PC-3 (cell line): ENCODE data around the gene NRAP. TPM values are rescaled to one million over a fixed set of nuclear protein-coding genes. Genes with fewer than 3 reads are reported as not detected.

Experiments
- ATAC-seq: fragments of 200-7000 bp; cut with Tn5 transposase; 2 replicates; pipeline ENCODE4 v1.9.1; 2020; ENCODE audit warnings: mild to moderate bottlenecking, moderate library complexity
- BruUV-seq: library from RNA; stranded (reverse); fragments of 400-500 nt; replicated peaks from 2 replicates; lab custom pipeline; 2021; lab: Mats Ljungman, UMichigan
- CTCF ChIA-PET: fragments of 300-600 bp; sonication (Branson Sonifier 250); formaldehyde crosslinking; loops from one replicate; lab custom pipeline; 2022; ENCODE audit warnings: antibody characterized with exemption; lab: Charles Lee
- POLR2A ChIA-PET: fragments of 300-600 bp; sonication (Branson Sonifier 250); formaldehyde crosslinking; loops from one replicate; lab custom pipeline; 2022; ENCODE audit warnings: antibody characterized with exemption; ENCODE audit not compliant: unreplicated experiment; lab: Charles Lee
- DNase-seq: peaks from one replicate; pipeline ENCODE4 v3.0.0-alpha.2; 2015
- H2AFZ ChIP-seq: fragments of 300-600 bp; sonication (generic); 2 replicates; pipeline ENCODE4 v1.6.0; 2016; ENCODE audit warnings: antibody characterized with exemption, low read length
- H3F3A ChIP-seq: fragments of 300-600 bp; sonication (generic); one replicate; pipeline ENCODE4 v1.6.0; 2017; ENCODE audit warnings: antibody characterized with exemption, low read length, control low read depth, mild to moderate bottlenecking; ENCODE audit not compliant: unreplicated experiment
- H3K27ac ChIP-seq: fragments of 300-600 bp; sonication (generic); 2 replicates; pipeline ENCODE4 v1.5.1; 2016; ENCODE audit warnings: mild to moderate bottlenecking, low read length
- H3K27me3 ChIP-seq: fragments of 300-600 bp; sonication (generic); 2 replicates; pipeline ENCODE4 v1.6.1; 2016; ENCODE audit warnings: low read length, mixed read lengths
- H3K36me3 ChIP-seq: fragments of 300-600 bp; sonication (generic); 2 replicates; pipeline ENCODE4 v1.6.1; 2016; ENCODE audit warnings: low read depth, mixed run types, low read length, mixed read lengths
- H3K4me1 ChIP-seq: fragments of 300-600 bp; sonication (generic); 2 replicates; pipeline ENCODE4 v1.5.1; 2016; ENCODE audit warnings: low read length; ENCODE audit not compliant: insufficient read depth
- H3K4me2 ChIP-seq: fragments of 300-600 bp; sonication (generic); 2 replicates; pipeline ENCODE4 v1.6.0; 2016; ENCODE audit warnings: low read length
- H3K4me3 ChIP-seq: fragments of 300-600 bp; sonication (generic); 2 replicates; pipeline ENCODE4 v1.5.1; 2016; ENCODE audit warnings: mild to moderate bottlenecking, low read length, mixed read lengths
- H3K79me2 ChIP-seq: fragments of 300-600 bp; sonication (generic); 2 replicates; pipeline ENCODE4 v1.6.1; 2017; ENCODE audit warnings: low read length, mixed read lengths
- H3K9ac ChIP-seq: fragments of 300-600 bp; sonication (generic); 2 replicates; pipeline ENCODE4 v1.6.0; 2016; ENCODE audit warnings: mild to moderate bottlenecking, low read length
- H3K9me2 ChIP-seq: fragments of 300-600 bp; sonication (generic); replicated peaks from 2 replicates; pipeline ENCODE4 v1.6.1; 2016; ENCODE audit warnings: mixed run types, low read length, mixed read lengths
- H3K9me3 ChIP-seq: fragments of 300-600 bp; sonication (generic); 2 replicates; pipeline ENCODE4 v1.6.1; 2016; ENCODE audit warnings: low read length, mixed read lengths
- H4K20me1 ChIP-seq: fragments of 300-600 bp; sonication (generic); 2 replicates; pipeline ENCODE4 v1.6.1; 2016; ENCODE audit warnings: low read length, mixed read lengths
- CTCF ChIP-seq: fragments of 300-600 bp; sonication (generic); conservative IDR thresholded peaks from 2 replicates; pipeline ENCODE4 v1.5.1; 2017; ENCODE audit warnings: antibody characterized with exemption, low read depth, mild to moderate bottlenecking, low read length
- EZH2 ChIP-seq: fragments of 300-600 bp; sonication (generic); IDR thresholded peaks from one replicate; pipeline ENCODE4 v1.6.1; 2017; ENCODE audit warnings: antibody characterized with exemption, mild to moderate bottlenecking, low read length; ENCODE audit not compliant: unreplicated experiment
- EZH2phosphoT487 ChIP-seq: fragments of 300-600 bp; sonication (generic); IDR thresholded peaks from 2 replicates; pipeline ENCODE4 v1.6.1; 2018; ENCODE audit warnings: mild to moderate bottlenecking, antibody characterized with exemption, low read length, borderline replicate concordance
- intact Hi-C: fragments of 100-400 bp; cut with micrococcal nuclease; formaldehyde crosslinking; loops from 2 replicates; pipeline ENCODE4 v1.9.0; 2023
- total RNA-seq: library from RNA; depleted of rRNA; stranded (reverse); fragments of >200 nt; gene quantifications from 2 replicates; pipeline ENCODE4 v1.2.3, GENCODE V29; 2014

The NRAP gene
- total RNA-seq, 1 experiment from 2014 or later: not detected

GRCh38 chr10:113613977-113614690 is 49.7 kb downstream of the NRAP start:
- ATAC-seq (no peak), DNase-seq (no peak)
- TF ChIP-seq CTCF: no peak
- no peak for TF ChIP-seq EZH2
- no peak for TF ChIP-seq EZH2phosphoT487
- H3K9ac ChIP-seq: no peak overlapping the region
- no peaks in the 10 kb centered on the region for H3K9me3 ChIP-seq
- no peaks in the 10 kb centered on the region for H3K79me2 ChIP-seq
- H3K27me3 ChIP-seq: peaks cover 47% of the 10 kb centered on the region
- no peaks in the 10 kb centered on the region for H3K36me3 ChIP-seq
- BruUV-seq: no TSS peak
- intact Hi-C loops: no loop called here
- H3K9me2 ChIP-seq: no peaks in the 10 kb centered on the region
- no peak overlapping the region for H3K4me2 ChIP-seq
- H3K27ac ChIP-seq: no peak overlapping the region
- H2AFZ ChIP-seq: no peak overlapping the region
- ChIA-PET POLR2A (no interaction called here), CTCF (no interaction called here)
- no peaks in the 10 kb centered on the region for H4K20me1 ChIP-seq
- H3K4me1 ChIP-seq: no peaks in the 10 kb centered on the region
- H3K4me3 ChIP-seq: no peak overlapping the region
- H3F3A ChIP-seq: no peaks in the 10 kb centered on the region

DNA sequence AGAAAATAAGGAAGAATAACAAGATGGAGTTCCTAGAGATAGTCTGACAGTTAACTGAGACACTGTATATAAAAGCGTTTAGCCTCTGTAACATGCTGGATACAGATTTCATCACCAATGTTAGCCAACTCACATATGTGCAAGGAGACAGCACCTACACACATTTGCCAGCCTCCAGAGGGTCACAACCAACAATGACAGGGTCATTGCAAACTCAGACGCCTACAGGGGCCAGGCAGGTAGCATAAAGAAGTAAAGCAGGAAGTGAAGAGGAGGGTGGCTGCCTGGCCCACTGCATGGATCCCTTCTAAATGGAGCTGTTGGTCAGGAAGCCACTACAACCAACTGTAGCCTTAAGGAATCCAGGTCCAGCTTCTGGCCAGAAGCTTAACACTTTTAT is 50.4 kb downstream of the NRAP start:
- no peak overlapping the region for H3K9ac ChIP-seq
- H3K36me3 ChIP-seq: no peaks in the 10 kb centered on the region
- BruUV-seq: no TSS peak
- DNase-seq: no peak
- no peak overlapping the region for H2AFZ ChIP-seq
- POLR2A ChIA-PET: no interaction called here
- no peaks in the 10 kb centered on the region for H3K9me3 ChIP-seq
- H4K20me1 ChIP-seq: no peaks in the 10 kb centered on the region
- CTCF ChIA-PET: no interaction called here
- H3K27ac ChIP-seq: no peak overlapping the region
- peaks cover 42% of the 10 kb centered on the region for H3K27me3 ChIP-seq
- no peak for TF ChIP-seq CTCF
- TF ChIP-seq EZH2phosphoT487: no peak
- no peak for TF ChIP-seq EZH2
- no peaks in the 10 kb centered on the region for H3F3A ChIP-seq
- no peak overlapping the region for H3K4me3 ChIP-seq
- intact Hi-C loops: no loop called here
- no peaks in the 10 kb centered on the region for H3K4me1 ChIP-seq
- H3K9me2 ChIP-seq: no peaks in the 10 kb centered on the region
- ATAC-seq: no peak
- no peak overlapping the region for H3K4me2 ChIP-seq
- no peaks in the 10 kb centered on the region for H3K79me2 ChIP-seq

DNA sequence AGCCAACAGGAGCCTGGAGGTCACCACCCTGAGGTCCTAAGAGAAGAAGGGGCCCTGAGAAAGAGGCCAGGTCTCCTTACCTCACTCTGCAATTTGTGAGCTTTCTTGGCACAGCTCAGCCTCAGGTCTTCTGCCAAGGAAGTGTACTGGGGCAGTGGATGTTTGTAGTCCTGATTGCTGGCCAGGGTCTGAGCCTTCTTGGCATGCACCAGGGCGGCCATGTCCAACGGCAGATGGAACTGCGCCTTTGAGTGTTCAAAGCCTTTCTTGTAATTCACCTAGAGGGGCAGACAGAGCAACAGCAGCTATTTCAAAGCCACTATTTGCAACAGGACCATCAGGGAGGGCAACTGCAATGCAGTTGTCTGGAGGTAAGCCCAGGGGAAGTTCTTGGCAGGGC is 51.7 kb downstream of the NRAP start:
- Histone ChIP-seq H3K27ac (no peak overlapping the region), H3K4me3 (no peak overlapping the region), H3K9me3 (no peaks in the 10 kb centered on the region), H3K79me2 (no peaks in the 10 kb centered on the region), H4K20me1 (no peaks in the 10 kb centered on the region), H3F3A (no peaks in the 10 kb centered on the region), H3K9me2 (no peaks in the 10 kb centered on the region), H3K27me3 (peaks cover 29% of the 10 kb centered on the region), H3K4me2 (no peak overlapping the region), H3K36me3 (no peaks in the 10 kb centered on the region), H2AFZ (no peak overlapping the region), H3K4me1 (no peaks in the 10 kb centered on the region), H3K9ac (no peak overlapping the region)
- ATAC-seq (no peak), DNase-seq (no peak)
- ChIA-PET POLR2A (no interaction called here), CTCF (no interaction called here)
- intact Hi-C loops: no loop called here
- no peak for TF ChIP-seq EZH2phosphoT487
- no peak for TF ChIP-seq CTCF
- TF ChIP-seq EZH2: no peak
- no TSS peak for BruUV-seq
